ENCODE measurements around the gene TULP4. TPM values are rescaled to one million over a fixed set of nuclear protein-coding genes. Genes with fewer than 3 reads are reported as not detected.
"Not testable (repeated sequence)": the region's sequence is repeated elsewhere in the genome, so short reads cannot be mapped to it uniquely, and the experiment has no call there.

Gene TULP4
- total RNA-seq, 8 experiments from 2014 or later = 54.0 to 195 (median 151) TPM

DNA sequence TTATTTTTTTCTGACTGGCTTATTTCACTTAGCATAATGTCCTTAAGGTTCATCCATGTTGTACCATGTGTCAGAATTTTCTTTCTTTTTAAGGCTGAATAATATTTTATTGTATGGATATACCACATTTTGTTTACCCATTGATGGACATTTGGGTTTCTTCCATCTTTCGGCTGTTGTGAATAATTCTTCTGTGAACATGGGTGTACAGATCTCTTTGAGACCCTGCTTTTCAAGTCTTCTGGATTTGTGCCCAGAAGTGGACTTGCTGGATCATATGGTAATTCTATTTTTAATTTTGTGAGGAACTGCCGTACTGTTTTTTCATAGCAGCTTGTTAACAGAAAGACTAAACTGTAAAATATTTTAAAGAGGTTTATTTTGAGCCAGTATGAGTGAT lies 153.0 kb downstream of the TULP4 start:
- H3K4me3 ChIP-seq = no peak overlapping the region

DNA sequence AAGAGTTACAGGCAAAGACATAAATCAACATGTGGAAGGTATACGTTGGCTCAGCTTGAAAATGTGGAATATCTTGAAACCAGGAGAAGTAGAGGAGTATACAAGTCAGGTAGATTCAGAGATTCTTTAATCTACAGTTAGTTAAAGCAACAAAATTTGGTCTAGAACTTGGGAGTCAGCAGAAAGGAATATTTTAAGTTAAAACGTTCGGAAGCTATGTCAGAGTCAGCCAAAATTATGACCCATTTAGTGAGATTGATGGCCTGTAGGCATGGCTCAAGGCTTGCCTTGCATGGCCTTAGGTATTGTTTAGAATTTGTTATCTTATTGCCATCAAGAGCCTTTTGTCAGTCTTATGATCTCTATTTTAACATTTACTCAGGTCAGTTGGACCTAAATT lies 153.5 kb downstream of the TULP4 start:
- no peaks in the 10 kb centered on the region for H3K4me1 ChIP-seq (replicated peaks in 1 of 2)
- WGBS, 10 experiments = 50 to 88% (median 72%) methylated on average over 1 to 3 of the region's 3 CpGs; no CpG with 5 or more reads in 2 of the 10 experiments
- H3K4me3 ChIP-seq = no peak overlapping the region
- no peak overlapping the region for H3K27ac ChIP-seq
- in situ Hi-C loops (cut with MboI; ENCODE audit: low pct_unique_long_range_greater_than_20kb in 2 of 9, low sequenced_read_pairs in 9 of 9, unreplicated experiment in 9 of 9) = no loop called here
- ATAC-seq (replicated peaks in 6 of 8) = no peak

More for the DNA sequence above, 153.0 kb downstream of the TULP4 start:
- WGBS, 10 experiments = 83 to 100% (median 100%) methylated on average over 1 to 2 of the region's 2 CpGs; no CpG with 5 or more reads in 2 of the 10 experiments
- in situ Hi-C loops (cut with MboI; ENCODE audit: low pct_unique_long_range_greater_than_20kb in 2 of 9, low sequenced_read_pairs in 9 of 9, unreplicated experiment in 9 of 9) = no loop called here
- H3K4me1 ChIP-seq (replicated peaks in 1 of 2) = no peaks in the 10 kb centered on the region
- ATAC-seq (replicated peaks in 6 of 8) = no peak
- H3K27ac ChIP-seq = no peak overlapping the region

DNA sequence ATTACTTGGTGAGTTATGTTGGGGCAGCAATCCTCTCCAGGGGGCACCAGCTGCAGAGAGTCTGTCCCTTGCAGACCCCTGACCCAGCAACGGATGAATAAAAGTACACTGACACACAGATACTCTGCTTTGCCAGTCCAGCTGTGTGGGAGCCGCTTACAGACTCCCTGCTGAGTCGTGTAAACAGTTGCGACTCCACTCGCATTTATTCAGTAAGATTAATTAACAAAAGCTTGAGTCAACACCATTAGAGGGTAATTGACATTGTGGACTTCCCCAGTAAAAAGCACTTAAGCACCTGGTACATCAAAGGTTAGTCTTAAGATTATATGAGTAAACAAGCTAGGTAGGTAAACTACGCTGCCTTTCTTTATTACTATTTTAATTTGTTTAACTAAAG lies 155.7 kb downstream of the TULP4 start:
- H3K4me1 ChIP-seq (replicated peaks in 1 of 2) = peaks cover 0 to 2% of the 10 kb centered on the region in 2 donors
- in situ Hi-C loops (cut with MboI; ENCODE audit: low pct_unique_long_range_greater_than_20kb in 2 of 9, low sequenced_read_pairs in 9 of 9, unreplicated experiment in 9 of 9) = no loop called here
- no peak overlapping the region for H3K27ac ChIP-seq
- 57 to 100% (median 72%) methylated on average over 1 to 6 of the region's 6 CpGs; no CpG with 5 or more reads in 1 of the 10 experiments for WGBS, 10 experiments
- peak in 1 of 8 experiments; percentile 13 for ATAC-seq (replicated peaks in 6 of 8)
- H3K4me3 ChIP-seq = no peak overlapping the region

DNA sequence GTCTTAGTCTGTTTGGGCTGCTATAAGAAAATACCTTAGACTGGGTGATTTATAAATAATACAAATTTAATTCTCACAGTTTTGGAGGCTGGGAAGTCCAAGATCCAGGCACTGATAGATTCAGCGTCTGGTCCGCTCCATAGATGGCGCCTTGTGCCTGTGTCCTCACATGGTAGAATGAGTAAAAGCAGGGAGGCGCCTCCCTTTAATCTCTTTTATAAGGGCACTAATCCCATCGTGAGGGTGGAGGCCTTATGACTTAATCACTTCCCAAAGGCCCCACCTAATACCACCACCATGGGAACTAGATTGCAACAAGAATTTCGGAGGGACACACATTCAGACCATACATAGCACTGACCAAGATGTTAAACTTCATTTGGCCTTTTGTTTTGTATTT lies 156.4 kb downstream of the TULP4 start:
- in situ Hi-C loops (cut with MboI; ENCODE audit: low pct_unique_long_range_greater_than_20kb in 2 of 9, low sequenced_read_pairs in 9 of 9, unreplicated experiment in 9 of 9) = no loop called here
- Histone ChIP-seq H3K27ac (no peak overlapping the region), H3K4me1 (replicated peaks in 1 of 2) (peaks cover 0 to 3% of the 10 kb centered on the region in 2 donors), H3K4me3 (no peak overlapping the region)
- 43 to 100% (median 97%) methylated on average over 1 to 6 of the region's 6 CpGs; no CpG with 5 or more reads in 3 of the 10 experiments for WGBS, 10 experiments
- ATAC-seq (replicated peaks in 6 of 8) = peak in 3 of 8 experiments; percentile 89 to 96 (median 90)

DNA sequence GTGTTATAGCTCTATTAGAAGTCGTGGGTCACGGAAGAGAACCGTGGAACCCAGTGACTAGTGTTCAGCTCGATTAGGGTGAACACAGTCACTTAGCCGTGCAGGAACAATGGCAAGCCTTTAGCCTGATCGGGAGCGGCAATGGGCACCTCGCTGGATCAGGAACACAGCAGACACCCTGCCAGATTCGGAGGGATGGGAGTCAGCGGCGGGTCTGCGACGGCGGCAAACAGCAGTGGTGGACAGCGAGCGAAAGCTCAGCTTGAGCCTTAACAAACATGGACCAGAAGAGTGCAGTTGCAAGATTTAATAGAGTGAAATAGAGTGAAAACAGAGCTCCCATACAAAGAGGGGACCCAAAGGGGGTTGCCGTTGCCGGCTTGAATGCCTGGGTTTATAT lies 157.8 kb downstream of the TULP4 start:
- H3K4me1 ChIP-seq (replicated peaks in 1 of 2); H3K27ac ChIP-seq; in situ Hi-C loops (cut with MboI; ENCODE audit: low pct_unique_long_range_greater_than_20kb in 2 of 9, low sequenced_read_pairs in 9 of 9, unreplicated experiment in 9 of 9); H3K4me3 ChIP-seq; ATAC-seq (replicated peaks in 6 of 8): not testable (repeated sequence)
- WGBS, 10 experiments = 93 to 98% (median 95%) methylated on average over 3 to 9 of the region's 18 CpGs; no CpG with 5 or more reads in 4 of the 10 experiments

DNA sequence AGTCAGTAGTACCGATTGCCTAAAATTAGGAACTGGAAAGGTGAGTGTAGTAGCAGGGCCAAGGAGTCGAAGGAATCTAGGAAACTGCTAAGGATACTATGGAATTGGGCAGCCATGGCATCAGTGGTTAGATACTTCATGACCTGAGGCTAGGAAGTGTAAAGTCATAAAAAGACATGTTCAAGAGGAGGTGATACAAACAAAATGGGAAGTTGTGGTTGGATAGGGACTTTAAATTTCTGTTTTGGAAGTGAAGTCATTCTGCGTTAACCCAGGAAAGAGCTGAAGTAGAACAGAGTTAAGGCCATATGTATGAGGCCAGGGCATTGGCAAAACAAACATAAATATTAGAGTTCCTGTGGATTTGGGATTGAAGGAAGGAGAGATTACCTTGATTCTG lies 159.1 kb downstream of the TULP4 start:
- in situ Hi-C loops (cut with MboI; ENCODE audit: low pct_unique_long_range_greater_than_20kb in 2 of 9, low sequenced_read_pairs in 9 of 9, unreplicated experiment in 9 of 9) = no loop called here
- H3K27ac ChIP-seq = no peak overlapping the region
- H3K4me3 ChIP-seq = no peak overlapping the region
- peaks cover 0 to 3% of the 10 kb centered on the region in 2 donors for H3K4me1 ChIP-seq (replicated peaks in 1 of 2)
- WGBS, 10 experiments = 85 to 100% (median 95%) methylated on average over 1 to 3 of the region's 3 CpGs; no CpG with 5 or more reads in 2 of the 10 experiments
- no peak for ATAC-seq (replicated peaks in 6 of 8)

DNA sequence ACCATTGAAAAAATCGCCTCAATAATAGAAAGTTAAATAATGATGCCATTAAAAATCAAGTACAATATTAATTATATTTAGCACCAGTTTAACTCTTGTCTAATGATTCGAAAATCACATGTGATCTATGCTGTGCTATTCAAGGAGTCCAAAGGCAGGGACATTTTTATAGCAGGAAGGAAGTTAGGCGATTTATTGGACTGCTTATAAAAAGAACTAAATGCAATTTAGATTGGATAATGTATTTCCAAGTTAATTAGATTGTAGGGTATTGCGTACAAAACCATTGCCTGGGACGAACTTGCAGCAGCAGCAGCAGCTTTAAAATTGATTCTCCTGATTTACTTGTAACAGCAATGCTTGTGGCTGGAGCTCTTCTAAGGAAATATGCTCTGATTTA lies 160.2 kb downstream of the TULP4 start:
- no peak overlapping the region for H3K27ac ChIP-seq
- WGBS, 10 experiments = 71 to 96% (median 88%) methylated on average over 1 to 5 of the region's 5 CpGs; no CpG with 5 or more reads in 1 of the 10 experiments
- ATAC-seq (replicated peaks in 6 of 8) = peak in 4 of 8 experiments; percentile 19 to 85 (median 38)
- peaks cover 0 to 3% of the 10 kb centered on the region in 2 donors for H3K4me1 ChIP-seq (replicated peaks in 1 of 2)
- no peak overlapping the region for H3K4me3 ChIP-seq
- in situ Hi-C loops (cut with MboI; ENCODE audit: low pct_unique_long_range_greater_than_20kb in 2 of 9, low sequenced_read_pairs in 9 of 9, unreplicated experiment in 9 of 9) = no loop called here

DNA sequence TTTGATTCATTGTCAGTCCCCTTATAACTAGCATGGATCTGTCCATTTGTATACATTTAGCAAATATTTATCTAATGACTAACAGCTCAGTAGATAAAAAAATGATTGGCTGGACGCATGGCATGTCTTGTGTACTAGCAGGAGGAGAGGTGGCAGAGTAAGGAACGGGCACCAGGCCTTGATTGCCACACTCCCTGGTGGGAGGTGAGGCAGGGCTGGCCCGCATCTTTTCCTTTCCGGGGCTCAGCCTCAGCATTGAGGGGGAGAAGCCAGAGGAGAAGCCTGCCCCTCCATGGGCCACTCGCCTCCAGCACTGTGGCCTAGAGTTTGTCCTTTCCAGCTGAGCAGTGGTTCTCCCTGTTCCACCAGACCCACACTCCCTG lies 162.7 kb downstream of the TULP4 start:
- ATAC-seq (replicated peaks in 6 of 8) = peak in 5 of 8 experiments; percentile 18 to 47 (median 26)
- Histone ChIP-seq H3K27ac (no peak overlapping the region), H3K4me3 (no peak overlapping the region), H3K4me1 (replicated peaks in 1 of 2) (peaks cover 0 to 3% of the 10 kb centered on the region in 2 donors)
- WGBS, 10 experiments = 10 to 100% (median 100%) methylated on average over 1 to 2 of the region's 5 CpGs; no CpG with 5 or more reads in 7 of the 10 experiments
- in situ Hi-C loops (cut with MboI; ENCODE audit: low pct_unique_long_range_greater_than_20kb in 2 of 9, low sequenced_read_pairs in 9 of 9, unreplicated experiment in 9 of 9) = no loop called here

DNA sequence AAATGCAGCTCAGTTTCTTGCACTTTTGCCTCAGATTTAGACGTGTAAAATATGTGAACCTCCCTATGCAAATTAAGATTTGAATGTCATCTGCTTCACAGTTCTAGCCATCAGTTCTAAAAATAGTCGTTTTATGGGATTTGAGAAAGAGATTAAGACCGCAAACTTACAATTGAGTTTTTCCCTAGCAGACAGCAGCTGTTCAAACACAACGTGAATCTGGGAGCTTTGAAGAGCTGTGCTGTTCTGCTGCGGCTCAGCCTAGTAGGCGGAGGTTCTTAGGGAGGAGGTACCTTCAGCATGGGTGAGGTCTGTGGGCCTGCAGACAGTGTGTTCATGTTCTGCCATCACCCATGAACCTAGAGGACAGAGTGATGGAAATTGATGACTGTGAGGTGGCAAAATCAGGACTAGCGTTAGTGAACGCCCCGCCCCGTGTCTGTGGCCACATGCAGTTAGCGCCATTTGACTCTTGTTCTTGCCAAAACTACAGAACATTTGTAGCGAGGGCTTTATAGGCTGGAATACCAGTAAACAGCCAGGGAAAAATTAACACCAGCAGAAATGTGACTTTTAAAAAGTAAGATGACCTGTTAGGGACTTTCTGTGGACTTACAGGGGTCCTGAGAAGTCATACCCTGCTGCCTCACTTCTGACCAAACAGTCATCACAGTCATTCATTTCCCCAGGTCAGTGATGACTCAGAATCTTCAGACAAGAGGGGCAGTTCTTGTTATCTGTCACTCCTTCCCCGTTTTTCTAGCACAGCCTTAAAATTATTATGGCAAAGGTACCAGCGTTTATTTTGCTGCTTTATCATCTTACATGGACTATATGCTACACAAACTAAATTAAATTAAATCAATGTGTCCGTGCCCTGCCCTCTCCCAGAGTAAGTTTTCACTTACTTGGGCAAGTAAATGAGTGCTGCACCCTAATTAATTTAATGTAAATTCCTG lies 163.4 kb downstream of the TULP4 start:
- ATAC-seq (replicated peaks in 6 of 8) = peak; percentile 66 to 99 (median 90)
- H3K27ac ChIP-seq = no peak overlapping the region
- 0 to 90% (median 67%) methylated on average over 1 to 15 of the region's 15 CpGs; no CpG with 5 or more reads in 1 of the 10 experiments for whole genome bisulfite sequencing, 10 experiments
- no peak overlapping the region for H3K4me3 ChIP-seq
- H3K4me1 ChIP-seq (replicated peaks in 1 of 2) = peaks cover 0 to 3% of the 10 kb centered on the region in 2 donors
- in situ Hi-C loops (cut with MboI; ENCODE audit: low pct_unique_long_range_greater_than_20kb in 2 of 9, low sequenced_read_pairs in 9 of 9, unreplicated experiment in 9 of 9) = no loop called here

DNA sequence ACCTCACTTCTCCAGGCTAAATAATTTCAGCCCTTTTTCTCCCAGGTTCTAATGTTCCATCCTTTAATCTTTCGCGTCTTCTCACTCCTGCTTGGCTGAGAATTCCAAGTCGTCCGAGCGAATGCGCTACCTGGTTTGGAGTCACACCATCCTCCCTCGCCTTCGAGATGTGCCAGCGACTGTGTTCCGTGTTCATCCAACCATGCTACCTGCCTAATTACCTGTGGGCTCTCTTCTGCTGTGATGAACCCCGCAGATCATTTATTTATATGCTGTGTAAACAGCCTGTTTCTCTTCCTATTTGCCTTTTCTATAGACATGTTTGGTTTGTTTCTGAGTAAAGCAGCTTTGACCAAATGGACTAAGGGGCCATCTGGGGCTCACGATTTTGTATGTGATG lies 164.1 kb downstream of the TULP4 start:
- in situ Hi-C loops (cut with MboI; ENCODE audit: low pct_unique_long_range_greater_than_20kb in 2 of 9, low sequenced_read_pairs in 9 of 9, unreplicated experiment in 9 of 9) = no loop called here
- Histone ChIP-seq H3K27ac (no peak overlapping the region), H3K4me3 (no peak overlapping the region), H3K4me1 (replicated peaks in 1 of 2) (peaks cover 0 to 3% of the 10 kb centered on the region in 2 donors)
- 84 to 96% (median 93%) methylated on average over 4 to 10 of the region's 12 CpGs; no CpG with 5 or more reads in 3 of the 10 experiments for WGBS, 10 experiments
- no peak for ATAC-seq (replicated peaks in 6 of 8)

DNA sequence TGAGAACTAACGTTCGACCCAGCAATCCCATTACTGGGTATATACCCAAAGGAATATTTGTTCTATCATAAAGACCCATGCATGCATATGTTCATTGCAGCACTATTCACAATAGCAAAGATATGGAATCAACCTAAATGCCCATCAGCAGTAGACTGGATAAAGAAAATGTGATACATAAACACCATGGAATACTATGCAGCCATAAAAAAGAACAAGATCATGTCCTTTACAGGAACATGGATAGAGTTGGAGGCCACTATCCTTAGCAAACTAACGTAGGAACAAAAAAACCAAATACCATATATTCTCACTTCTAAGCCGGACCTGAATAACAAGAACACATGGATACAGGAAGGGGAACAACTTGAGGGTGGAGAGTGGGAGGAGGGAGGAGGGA lies 165.5 kb downstream of the TULP4 start:
- 73 to 100% (median 95%) methylated on average over 1 to 4 of the region's 4 CpGs for WGBS, 10 experiments
- H3K4me1 ChIP-seq (replicated peaks in 1 of 2); ATAC-seq (replicated peaks in 6 of 8); H3K27ac ChIP-seq; H3K4me3 ChIP-seq; in situ Hi-C loops (cut with MboI; ENCODE audit: low pct_unique_long_range_greater_than_20kb in 2 of 9, low sequenced_read_pairs in 9 of 9, unreplicated experiment in 9 of 9): not testable (repeated sequence)

DNA sequence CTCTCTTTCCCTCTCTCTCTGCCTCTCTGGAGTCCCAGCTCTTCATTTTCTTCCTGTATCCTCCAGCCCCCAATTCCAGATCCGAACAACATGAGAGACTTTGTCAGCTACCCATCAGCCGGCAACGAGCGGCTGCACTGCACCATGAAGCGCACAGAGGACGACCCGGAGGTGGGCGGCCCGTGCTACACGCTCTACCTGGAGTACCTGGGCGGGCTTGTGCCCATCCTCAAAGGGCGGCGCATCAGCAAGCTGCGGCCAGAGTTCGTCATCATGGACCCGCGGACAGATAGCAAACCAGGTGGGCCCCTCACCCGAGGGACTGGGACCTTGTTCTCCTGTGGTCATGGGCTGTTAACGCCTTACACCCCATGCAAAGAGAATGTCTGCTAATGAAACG lies 168.7 kb downstream of the TULP4 start:
- no peaks in the 10 kb centered on the region for H3K4me1 ChIP-seq (replicated peaks in 1 of 2)
- no peak for ATAC-seq (replicated peaks in 6 of 8)
- H3K4me3 ChIP-seq = no peak overlapping the region
- 87 to 100% (median 98%) methylated on average over 1 to 15 of the region's 20 CpGs; no CpG with 5 or more reads in 3 of the 10 experiments for WGBS, 10 experiments
- no peak overlapping the region for H3K27ac ChIP-seq
- in situ Hi-C loops (cut with MboI; ENCODE audit: low pct_unique_long_range_greater_than_20kb in 2 of 9, low sequenced_read_pairs in 9 of 9, unreplicated experiment in 9 of 9) = no loop called here

DNA sequence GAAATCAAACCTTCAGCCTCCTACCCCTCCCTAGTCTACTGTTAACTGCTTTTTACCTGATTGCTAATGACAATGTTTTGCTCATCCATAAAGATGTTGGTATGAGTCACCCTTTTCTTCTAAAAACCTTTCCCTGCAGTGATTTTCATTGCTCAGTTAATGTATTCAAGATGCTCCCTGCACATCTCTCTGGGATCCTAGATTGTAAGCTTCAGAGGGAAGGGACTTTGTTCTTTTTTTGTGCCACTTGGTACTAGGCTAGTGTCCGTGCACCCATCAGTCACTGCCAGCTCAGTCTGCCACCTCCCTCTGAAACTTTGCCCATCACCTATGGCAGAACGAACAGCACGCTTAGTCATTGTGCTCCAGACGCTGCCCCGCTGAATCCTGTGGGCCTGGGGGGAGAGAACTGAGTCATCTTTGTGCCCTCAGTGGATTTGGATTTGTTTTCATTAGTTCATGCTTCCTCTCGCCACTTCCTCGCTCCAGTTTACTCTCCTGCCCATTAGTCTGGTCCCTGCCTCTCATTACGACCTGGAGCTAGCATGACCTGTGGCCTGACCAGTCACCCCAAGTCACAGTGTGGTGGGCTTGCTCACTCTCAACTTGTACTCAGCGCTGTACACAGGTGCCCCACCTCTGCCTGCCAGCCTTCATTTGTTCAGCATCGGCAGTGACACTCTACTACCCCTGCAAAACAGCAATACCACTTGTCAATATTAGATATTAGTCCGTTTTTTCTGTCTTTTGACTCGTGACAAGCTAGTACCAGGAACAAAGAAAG lies 169.6 kb downstream of the TULP4 start:
- 47 to 100% (median 84%) methylated on average over 2 to 8 of the region's 12 CpGs; no CpG with 5 or more reads in 2 of the 10 experiments for WGBS, 10 experiments
- peak in 7 of 8 experiments; percentile 78 to 94 (median 90) for ATAC-seq (replicated peaks in 6 of 8)
- in situ Hi-C loops (cut with MboI; ENCODE audit: low pct_unique_long_range_greater_than_20kb in 2 of 9, low sequenced_read_pairs in 9 of 9, unreplicated experiment in 9 of 9) = no loop called here

More for the DNA sequence above, 169.6 kb downstream of the TULP4 start:
- H3K4me3 ChIP-seq = no peak overlapping the region
- no peaks in the 10 kb centered on the region for H3K4me1 ChIP-seq (replicated peaks in 1 of 2)
- H3K27ac ChIP-seq = no peak overlapping the region
